Heart left ventricle (tissue), 16 donors: ENCODE results near the gene AP1G1. TPM values are rescaled to one million over a fixed set of nuclear protein-coding genes. Genes with fewer than 3 reads are reported as not detected.
A peak's percentile ranks its signal among the peaks of the same experiment; 100 is the strongest.

Source experiments
- ATAC-seq, 4 donors: fragments of 200-7000 bp; cut with Tn5 transposase; one replicate each; pipeline ENCODE4 v1.9.1; 2020 to 2022; ENCODE audit warnings: moderate library complexity in 4 of 4, mild to moderate bottlenecking in 3 of 4, moderate number of reproducible peaks in 1 of 4
- DNase-seq, 5 donors: peaks; one replicate each; pipeline ENCODE4 v3.0.0-alpha.2; 2020
- H3K27ac ChIP-seq, 12 donors: fragments of 200-600 bp; sonication (generic) in 4 of 12; one replicate each; pipeline versions ENCODE4 v1.5.0 to v1.8.0; 2016 to 2022; ENCODE audit warnings: mild to moderate bottlenecking in 2 of 12
- H3K27me3 ChIP-seq, 9 donors: fragments of 200-600 bp; sonication (generic) in 2 of 9; one replicate each; pipeline versions ENCODE4 v1.5.1 to v1.8.0; 2016 to 2022; ENCODE audit warnings: mild to moderate bottlenecking in 3 of 9
- H3K36me3 ChIP-seq, 9 donors: fragments of 200-600 bp; sonication (generic) in 2 of 9; one replicate each; pipeline versions ENCODE4 v1.5.0 to v1.8.0; 2018 to 2022; ENCODE audit warnings: mild to moderate bottlenecking in 2 of 9
- H3K4me1 ChIP-seq, 12 donors: fragments of 200-600 bp; sonication (generic) in 4 of 12; one replicate each; pipeline versions ENCODE4 v1.5.0 to v1.8.0; 2016 to 2022; ENCODE audit warnings: mild to moderate bottlenecking in 3 of 12
- H3K4me3 ChIP-seq, 12 donors: fragments of 200-600 bp; sonication (generic) in 4 of 12; one replicate each; pipeline versions ENCODE4 v1.5.0 to v1.8.0; 2017 to 2022; ENCODE audit warnings: mild to moderate bottlenecking in 9 of 12, moderate library complexity in 4 of 12
- H3K9me3 ChIP-seq, 12 donors: fragments of 200-600 bp; sonication (generic) in 4 of 12; one replicate each; pipeline versions ENCODE4 v1.5.0 to v1.8.0; 2016 to 2022; ENCODE audit warnings: mild to moderate bottlenecking in 1 of 12
- POLR2A ChIP-seq, 2 donors: fragments of 450-650 bp; IDR thresholded peaks; one replicate each; pipeline ENCODE4 v1.6.1; 2017; ENCODE audit warnings: antibody characterized with exemption in 2 of 2, mild to moderate bottlenecking in 2 of 2, moderate library complexity in 2 of 2
- WGBS, 4 donors: extraction: QIAGEN DNeasy Blood & Tissue Kit in 2 of 4; methylation state at CpG; one replicate each; pipeline versions ENCODE4 v1.1.5 to v1.1.7; 2013 to 2018; 5-methylcytosine and 5-hydroxymethylcytosine counted together
- intact Hi-C, 10 donors: fragments of 100-400 bp; cut with DNase I; formaldehyde crosslinking; loops; one replicate each; pipeline versions ENCODE4 v1.11.1 to v1.14.2; 2022
- long read RNA-seq, 3 donors: library from polyadenylated mRNA; unstranded; transcript quantifications; one replicate each; pipeline ENCODE4 v2.0.0, GENCODE V29; 2020 to 2021
- polyA plus RNA-seq, 2 donors: library from polyadenylated mRNA; stranded (reverse); fragments of 200-250 nt; gene quantifications; one replicate each; pipeline ENCODE4 v1.2.3, GENCODE V29; 2013
- total RNA-seq, 9 donors: library from RNA; depleted of rRNA in 2 of 9; stranded (reverse); fragments of >200 nt in 2 of 9; fragmentation: NEBNext Ultra II Directional in 3 of 9; extraction: Animal tissue kit (Norgen Biotek cat#: 25700) in 3 of 9; gene quantifications; one replicate each; pipeline versions ENCODE4 v1.1.0 to v1.2.4, GENCODE V29; 2016 to 2023
- TF ChIP-seq, protein P1 (sequence below), 12 donors: fragments of 200-600 bp; sonication (generic) in 4 of 12; IDR thresholded peaks; one replicate each; pipeline versions ENCODE4 v1.5.0 to v1.8.0; 2018 to 2022; ENCODE audit warnings: antibody characterized with exemption in 12 of 12, mild to moderate bottlenecking in 5 of 12
- donor health status: ischemic (EF 13 %, LVEDD 7.1; RV severe dilation, severe dysfunction).
- donor health status: healthy with polysubstance abuse.
- donor health status: DM: no; HTN: yes; CAD: no.
- donor health status: DM: no; HTN: no; CAD: no.
- donor health status: ischemic (EF 25% LVEDD 6.9; RV normal size, moderate dysfunction).
- donor health status: ischemic (EF 25% LVEDD 5.7; RV mildly dilated, moderate dysfunction).
- donor health status: healthy.
- donor health status: DM: yes; HTN: yes; CAD: no.
- donor health status: ischemic (EF 35%, LVEDD 5.7; RV mildly dilated, moderate dysfunction).
- donor health status: nonischemic (EF 11% LVEDD 7.7; RV severe dilation, severe dysfunction).
- donor health status: DM: yes; HTN: yes; CAD: no.
- donor health status: PGD.
- donor health status: ischemic (EF 29% LVEDD 5.4; RV normal size, mild dysfunction).
- donor health status: nonischemic (EF 23%, LVEDD 6.1; RV moderate dilation, normal function).

The AP1G1 gene
- total RNA-seq (10 to 100 TPM; 32.1 to 60.5 (median 37.1) TPM), polyA plus RNA-seq (10 to 100 TPM; 10.5 to 33.0 TPM)
- long read RNA-seq, donor 1, partial matches to known transcripts: 3 of 7 reads
- long read RNA-seq, donor 1, other reads (novel, unspliced or antisense): 4 of 7 reads
- long read RNA-seq, donor 2, full-length matches to known transcripts: 15 of 31 reads
- long read RNA-seq, donor 2, partial matches to known transcripts: 12 of 31 reads
- long read RNA-seq, donor 2, other reads (novel, unspliced or antisense): 4 of 31 reads
- long read RNA-seq, donor 3, full-length matches to known transcripts: 3 of 16 reads
- long read RNA-seq, donor 3, partial matches to known transcripts: 9 of 16 reads
- long read RNA-seq, donor 3, other reads (novel, unspliced or antisense): 4 of 16 reads

DNA sequence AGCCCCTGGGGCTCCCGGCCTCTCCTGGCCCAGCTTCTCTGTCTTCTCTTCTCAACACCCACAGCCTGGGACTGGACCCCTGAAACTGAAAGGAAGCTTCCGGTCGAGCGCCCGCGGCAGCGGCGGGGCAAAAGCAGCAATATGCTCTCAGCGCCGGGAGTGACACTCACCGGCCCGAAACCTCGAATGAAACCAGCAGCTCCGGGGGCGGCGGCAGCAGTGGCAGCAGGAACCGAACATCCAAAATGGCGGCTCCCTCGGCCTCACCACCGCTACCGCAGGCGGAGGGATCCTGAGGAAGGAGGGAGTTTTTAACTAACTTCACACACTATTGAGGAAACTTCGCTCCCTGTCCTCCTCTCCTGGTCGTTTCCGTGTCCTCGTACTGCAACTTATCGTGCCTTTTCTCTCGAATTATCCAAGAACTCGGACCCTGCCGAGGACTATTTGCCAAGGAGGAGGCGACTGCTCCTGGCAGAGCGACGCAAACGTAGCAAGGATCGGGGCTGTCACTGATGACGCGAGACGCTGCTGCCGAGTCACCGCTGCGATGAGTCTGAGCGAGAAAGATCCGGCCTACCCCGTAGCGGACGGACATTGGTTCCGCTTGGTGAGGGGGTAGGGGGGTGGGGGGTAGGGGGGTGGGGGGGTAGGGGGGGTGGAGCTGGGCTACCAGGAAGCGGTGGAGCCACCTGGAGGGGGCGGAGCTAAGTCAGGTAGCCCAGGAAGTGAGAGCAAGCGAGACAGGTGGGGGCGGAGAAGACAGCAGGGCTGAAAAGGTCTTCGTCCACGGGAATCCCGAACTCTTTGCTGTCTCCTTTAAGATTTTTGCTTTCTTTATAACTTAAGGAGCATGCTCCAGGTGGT, at the start of gene AP1G1:
TSS of gene AP1G1 (minus strand) at position 242 of the 867 bp plus-strand sequence. CDS start 19,355 bp downstream, outside the sequence.
- peaks cover 0 to 20% (median 17%) of the 10 kb centered on the region in 9 donors for H3K36me3 ChIP-seq
- WGBS, 4 donors: 0 to 1% (median 0%) methylated on average over 39 to 54 of the region's 54 CpGs
- ATAC-seq: peak; percentile 98 to 99 (median 99)
- intact Hi-C loops: loop anchor here in 8 of 10 donors (1.0 to 10.0 kb wide), 6 partner anchors 36 to 88 kb away; partner anchors contain the start of genes IST1 (in 6 of the 8), ATXN1L (in 5 of the 8) and ZNF821 (in 1 of the 8)
- TF ChIP-seq, protein P1, sequence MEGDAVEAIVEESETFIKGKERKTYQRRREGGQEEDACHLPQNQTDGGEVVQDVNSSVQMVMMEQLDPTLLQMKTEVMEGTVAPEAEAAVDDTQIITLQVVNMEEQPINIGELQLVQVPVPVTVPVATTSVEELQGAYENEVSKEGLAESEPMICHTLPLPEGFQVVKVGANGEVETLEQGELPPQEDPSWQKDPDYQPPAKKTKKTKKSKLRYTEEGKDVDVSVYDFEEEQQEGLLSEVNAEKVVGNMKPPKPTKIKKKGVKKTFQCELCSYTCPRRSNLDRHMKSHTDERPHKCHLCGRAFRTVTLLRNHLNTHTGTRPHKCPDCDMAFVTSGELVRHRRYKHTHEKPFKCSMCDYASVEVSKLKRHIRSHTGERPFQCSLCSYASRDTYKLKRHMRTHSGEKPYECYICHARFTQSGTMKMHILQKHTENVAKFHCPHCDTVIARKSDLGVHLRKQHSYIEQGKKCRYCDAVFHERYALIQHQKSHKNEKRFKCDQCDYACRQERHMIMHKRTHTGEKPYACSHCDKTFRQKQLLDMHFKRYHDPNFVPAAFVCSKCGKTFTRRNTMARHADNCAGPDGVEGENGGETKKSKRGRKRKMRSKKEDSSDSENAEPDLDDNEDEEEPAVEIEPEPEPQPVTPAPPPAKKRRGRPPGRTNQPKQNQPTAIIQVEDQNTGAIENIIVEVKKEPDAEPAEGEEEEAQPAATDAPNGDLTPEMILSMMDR (IDR thresholded peaks at IDR 0.05): peak in 1 of 12 donors; percentile 19
- peak in 1 of 2 donors; percentile 31 for TF ChIP-seq POLR2A (IDR thresholded peaks at IDR 0.05)
- no peaks in the 10 kb centered on the region for H3K9me3 ChIP-seq
- DNase-seq: peak; percentile 96 to 98 (median 96)
- H3K27me3 ChIP-seq: no peaks in the 10 kb centered on the region
- H3K27ac ChIP-seq: peak within 1 kb of the TSS; percentile 91 to 100 (median 97)
- H3K4me1 ChIP-seq: peaks cover 4 to 36% (median 31%) of the 10 kb centered on the region in 12 donors
- H3K4me3 ChIP-seq: peak within 1 kb of the TSS; percentile 75 to 100 (median 88)

DNA sequence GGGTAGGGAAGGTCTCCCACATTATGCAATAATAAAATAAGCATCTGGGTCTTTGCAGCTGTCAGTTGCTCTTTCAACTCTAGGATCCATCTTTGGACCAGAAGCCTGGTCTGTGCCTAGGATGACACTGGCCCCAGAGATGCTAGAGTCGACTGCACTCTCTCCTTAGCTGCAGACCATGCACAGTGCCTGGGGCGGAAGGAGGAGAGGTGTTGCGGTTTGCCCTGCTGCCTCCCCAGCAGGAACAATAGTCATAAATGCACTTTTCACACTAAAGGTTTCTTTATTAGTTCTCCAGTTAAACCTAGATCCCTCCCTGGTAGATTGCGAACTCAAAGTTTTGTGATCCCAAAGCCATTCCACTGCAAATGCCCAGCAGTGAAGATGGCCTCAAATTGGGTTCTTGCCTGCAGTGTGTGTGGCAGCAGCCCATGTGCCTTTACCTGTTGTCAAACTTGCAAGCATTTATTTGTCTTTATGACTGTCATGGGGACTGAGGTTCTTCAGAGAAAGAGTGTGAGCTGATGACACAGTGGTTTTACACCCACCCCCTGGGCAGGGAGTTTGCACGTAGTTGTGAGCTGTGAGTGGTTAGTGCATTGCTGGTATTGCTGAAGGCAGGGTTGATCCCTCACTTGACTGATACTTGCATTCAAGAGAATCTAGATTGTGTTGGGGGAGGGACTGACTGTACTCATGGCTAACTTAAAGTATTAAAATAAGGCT, 47.5 kb upstream of the AP1G1 start:
- H3K36me3 ChIP-seq: peaks cover 0 to 74% (median 37%) of the 10 kb centered on the region in 9 donors

DNA sequence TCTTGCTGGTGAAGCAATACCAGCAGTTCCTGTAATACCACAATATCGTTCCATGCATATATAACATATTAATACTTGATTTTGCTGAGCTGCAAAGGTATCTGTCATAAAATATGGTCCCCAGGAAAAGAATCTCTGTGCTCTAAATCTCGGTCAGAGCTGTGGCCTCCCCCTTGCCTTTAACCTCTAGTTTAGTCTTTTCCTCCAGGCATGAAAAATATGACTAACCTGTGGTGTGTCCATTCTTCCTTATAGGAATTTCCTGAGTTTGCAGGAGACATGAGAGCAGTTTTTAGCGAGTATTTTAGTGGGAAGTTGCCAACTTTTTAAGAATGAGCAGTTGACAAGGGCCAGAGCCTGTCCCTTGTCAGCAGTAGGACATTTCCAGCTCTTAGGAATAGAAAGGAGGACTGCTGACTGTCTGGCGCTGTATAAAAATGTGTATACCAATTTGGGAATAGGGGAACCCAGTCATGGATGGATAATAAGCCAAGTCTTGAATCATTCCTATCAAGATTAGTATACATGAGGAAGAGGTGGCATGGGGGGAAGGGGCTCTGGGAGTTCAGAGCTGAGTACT, 45.8 kb upstream of the AP1G1 start:
- H3K4me1 ChIP-seq: peaks cover 0 to 54% (median 19%) of the 10 kb centered on the region in 12 donors
- H3K27me3 ChIP-seq: no peaks in the 10 kb centered on the region
- H3K27ac ChIP-seq: peak overlapping the region in 9 of 12 donors; percentile 20 to 72 (median 61)
- H3K4me3 ChIP-seq: no peak overlapping the region
- H3K36me3 ChIP-seq: peaks cover 0 to 75% (median 41%) of the 10 kb centered on the region in 9 donors
- DNase-seq (no peak), ATAC-seq (peak; percentile 44 to 70 (median 56))
- TF ChIP-seq, protein P1 (IDR thresholded peaks at IDR 0.05): no peak
- no peak for TF ChIP-seq POLR2A (IDR thresholded peaks at IDR 0.05)
- H3K9me3 ChIP-seq: no peaks in the 10 kb centered on the region
- intact Hi-C loops: no loop called here
- 56 to 61% (median 59%) methylated on average over 4 of the region's 4 CpGs for WGBS, 4 donors

More for the DNA sequence above, 47.5 kb upstream of the AP1G1 start:
- no peak for TF ChIP-seq POLR2A (IDR thresholded peaks at IDR 0.05)
- TF ChIP-seq, protein P1 (IDR thresholded peaks at IDR 0.05): no peak
- Histone ChIP-seq H3K27ac (peak overlapping the region in 1 of 12 donors; percentile 61), H3K4me3 (no peak overlapping the region), H3K27me3 (no peaks in the 10 kb centered on the region), H3K9me3 (no peaks in the 10 kb centered on the region), H3K4me1 (peaks cover 0 to 56% (median 19%) of the 10 kb centered on the region in 12 donors)
- 81 to 89% (median 87%) methylated on average over 5 of the region's 5 CpGs for WGBS, 4 donors
- no peak for ATAC-seq
- intact Hi-C loops: no loop called here
- DNase-seq: no peak
